SH-SY5Y (cell line): ENCODE results near the gene CDH1.

Experiments
- GATA2 ChIP-seq: IDR thresholded peaks from 2 replicates; pipeline ENCODE4 v1.6.1; 2011; ENCODE audit warnings: mild to moderate bottlenecking, low read depth, low read length
- GATA3 ChIP-seq: IDR thresholded peaks from 2 replicates; pipeline ENCODE4 v1.6.1; 2011; ENCODE audit warnings: low read depth, mild to moderate bottlenecking, low read length, moderate library complexity

GRCh38 chr16:68850481-68850880, 113.4 kb downstream of the CDH1 start:
- TF ChIP-seq GATA3 (no peak), GATA2 (no peak)
